ENCODE measurements around the gene DENND2A. TPM values are rescaled to one million over a fixed set of nuclear protein-coding genes. Genes with fewer than 3 reads are reported as not detected.

DENND2A gene
- total and polyA plus RNA-seq, 2 of the 4 experiments (the other 2 are of a cell fraction): 7.5 to 10.3 TPM

- Histone ChIP-seq H3K18ac (ENCODE audit: low read depth, low read length) (no peak overlapping the region), H3K4ac (ENCODE audit: low read depth, low read length) (no peak overlapping the region), H3K9me1 (ENCODE audit: insufficient read depth, low read length) (peaks cover 8% of the 10 kb centered on the region; the same call in 1 of the 2 replicates), H2BK5ac (ENCODE audit: low read depth, low read length, poor library complexity, severe bottlenecking) (no peak overlapping the region), H3K79me1 (ENCODE audit: low read depth in 1 of 2, low read length in 2 of 2) (peaks cover 0 to 25% of the 10 kb centered on the region in 2 experiments; a peak in 2 of 4 replicates), H3K27ac (ENCODE audit: insufficient read depth, low read length) (no peak overlapping the region), H3K14ac (replicated peaks; ENCODE audit: low read depth, low read length) (no peak overlapping the region), H2BK120ac (ENCODE audit: low read depth, low read length) (no peak overlapping the region), H3K36me3 (ENCODE audit: control insufficient read depth, insufficient read depth, low read length) (peaks cover 31% of the 10 kb centered on the region), H2AK9ac (replicated peaks; ENCODE audit: low read depth, low read length, poor library complexity) (peak overlapping the region; percentile 72), H2BK15ac (ENCODE audit: low read depth, low read length) (no peak overlapping the region), H3K4me3 (ENCODE audit: insufficient read depth, low read depth, low read length) (no peak overlapping the region), H3K27me3 (ENCODE audit: control insufficient read depth, insufficient read depth, low read length) (no peaks in the 10 kb centered on the region), H3K4me1 (ENCODE audit: control insufficient read depth, insufficient read depth, low read length) (no peaks in the 10 kb centered on the region), H3K56ac (ENCODE audit: extremely low read depth, insufficient read depth, low read length) (no peak overlapping the region), H4K8ac (ENCODE audit: low read depth in 2 of 2, low read length in 2 of 2) (no peak overlapping the region), H3K4me2 (ENCODE audit: low read depth, low read length) (no peak overlapping the region), H4K5ac (ENCODE audit: low read depth, low read length) (no peak overlapping the region), H4K20me1 (ENCODE audit: insufficient read depth, low read length) (no peaks in the 10 kb centered on the region), H2BK20ac (ENCODE audit: low read depth, low read length) (no peak overlapping the region), H3K23ac (ENCODE audit: low read depth, low read length) (no peak overlapping the region), H2AK5ac (ENCODE audit: low read depth, low read length) (no peak overlapping the region), H3K9me3 (ENCODE audit: control insufficient read depth, insufficient read depth, low read length) (no peaks in the 10 kb centered on the region), H3K9ac (ENCODE audit: low read depth, low read length) (no peak overlapping the region), H4K91ac (ENCODE audit: insufficient read depth, low read depth, low read length) (no peak overlapping the region), H2AFZ (replicated peaks; ENCODE audit: low read length, poor library complexity) (no peak overlapping the region)
- dilution Hi-C loops (cut with HindIII; ENCODE audit: low sequenced_read_pairs, unreplicated experiment): no loop called here
- intact Hi-C loops (cut with micrococcal nuclease): no loop called here
- no peak for DNase-seq
- TF ChIP-seq NFE2L2 (IDR thresholded peaks at IDR 0.05; ENCODE audit: low read depth, low read length) (no peak), RAD21 (IDR thresholded peaks at IDR 0.05; ENCODE audit: low read length) (no peak), MAZ (IDR thresholded peaks at IDR 0.05; ENCODE audit: borderline replicate concordance, low read depth, low read length) (no peak)
- no CpG with 5 or more reads among the region's 9 CpGs for WGBS, 2 experiments (ENCODE audit: extremely low coverage in 2 of 2, insufficient read length in 1 of 2)
- BruUV-seq (replicated peaks): no TSS peak
- CTCF ChIA-PET: no interaction called here
- in situ Hi-C loops (cut with MboI; ENCODE audit: low sequenced_read_pairs): no loop called here
- POLR2A ChIA-PET (ENCODE audit: unreplicated experiment): no interaction called here
- no peak for ATAC-seq (ENCODE audit: low read depth)
These were observed 53.4 kb downstream of the DENND2A start for GRCh38 chr7:140587243-140587642.

Measured in IMR-90 (cell line).